NK-92 treated with Interleukin-12 subunit alpha and Interleukin-12 subunit beta, amount 100 ng/mL, for 24 hours (cell line): Measurements from ENCODE around the gene SNX30.
"Not testable (repeated sequence)": the region's sequence is repeated elsewhere in the genome, so short reads cannot be mapped to it uniquely, and the experiment has no call there.

Experiments used
- DNase-seq: peaks from one replicate; lab custom pipeline; 2025; lab: John Stamatoyannopoulos, UW

The SNX30 gene, protein sequence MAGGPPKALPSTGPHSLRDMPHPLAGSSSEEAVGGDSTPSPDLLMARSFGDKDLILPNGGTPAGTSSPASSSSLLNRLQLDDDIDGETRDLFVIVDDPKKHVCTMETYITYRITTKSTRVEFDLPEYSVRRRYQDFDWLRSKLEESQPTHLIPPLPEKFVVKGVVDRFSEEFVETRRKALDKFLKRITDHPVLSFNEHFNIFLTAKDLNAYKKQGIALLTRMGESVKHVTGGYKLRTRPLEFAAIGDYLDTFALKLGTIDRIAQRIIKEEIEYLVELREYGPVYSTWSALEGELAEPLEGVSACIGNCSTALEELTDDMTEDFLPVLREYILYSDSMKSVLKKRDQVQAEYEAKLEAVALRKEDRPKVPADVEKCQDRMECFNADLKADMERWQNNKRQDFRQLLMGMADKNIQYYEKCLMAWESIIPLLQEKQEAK

GRCh38 chr9:112750016-112750763, at the start of gene SNX30:
TSS of gene SNX30 (plus strand) at chr9:112750760. CDS start at chr9:112751002, 242 bp downstream.
- DNase-seq = peak; percentile 69

DNA sequence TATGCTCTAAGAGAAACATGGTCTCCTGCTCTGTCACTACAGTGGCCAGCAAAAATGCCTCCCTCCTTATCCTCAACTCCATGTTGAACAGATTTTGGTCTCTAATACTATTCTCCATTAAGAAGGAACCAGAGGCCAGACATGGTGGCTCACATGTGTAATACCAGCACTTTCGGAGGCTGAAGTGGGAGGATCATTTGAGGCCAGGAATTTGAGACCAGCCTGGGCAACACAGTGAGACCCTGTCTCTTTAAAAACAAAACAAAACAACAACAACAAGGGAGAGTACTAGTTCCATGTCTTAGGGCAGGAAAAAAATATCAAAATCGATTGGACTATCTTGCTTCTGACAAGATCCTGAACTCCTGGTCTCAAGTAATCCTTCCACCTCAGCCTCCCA, 47.3 kb upstream of the SNX30 start:
- DNase-seq = no peak

GRCh38 chr9:112705768-112706427, 44.7 kb upstream of the SNX30 start:
- DNase-seq = no peak

DNA sequence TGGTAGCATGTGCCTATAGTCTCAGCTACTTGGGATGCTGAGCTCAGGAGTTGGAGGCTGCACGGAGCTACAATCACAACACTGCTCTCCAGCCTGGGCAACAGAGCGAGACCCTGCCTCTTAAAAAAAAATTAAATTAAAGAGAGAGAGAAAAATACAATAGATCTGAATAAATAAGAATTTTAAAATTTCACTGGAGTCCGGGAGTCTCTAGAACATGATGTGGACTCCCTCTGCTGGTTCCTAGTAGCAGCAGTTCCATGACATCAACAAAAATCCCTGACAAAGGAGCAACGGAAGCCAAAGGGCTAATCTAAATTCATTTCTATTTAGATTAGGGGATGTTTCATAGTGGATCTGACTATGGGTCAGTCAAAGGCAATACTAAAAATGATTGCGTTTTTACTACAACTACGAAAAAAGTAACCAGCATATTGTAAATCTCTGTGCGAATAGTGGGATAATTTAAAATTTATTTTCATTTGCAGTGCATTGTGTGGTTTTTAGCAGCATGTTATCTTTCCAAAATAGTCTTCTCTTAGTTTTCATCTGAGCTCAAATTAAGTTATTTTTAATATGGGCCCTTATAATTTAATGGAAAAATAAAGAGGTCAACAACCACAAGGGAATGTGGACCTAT, 39.4 kb upstream of the SNX30 start:
- no peak for DNase-seq

DNA sequence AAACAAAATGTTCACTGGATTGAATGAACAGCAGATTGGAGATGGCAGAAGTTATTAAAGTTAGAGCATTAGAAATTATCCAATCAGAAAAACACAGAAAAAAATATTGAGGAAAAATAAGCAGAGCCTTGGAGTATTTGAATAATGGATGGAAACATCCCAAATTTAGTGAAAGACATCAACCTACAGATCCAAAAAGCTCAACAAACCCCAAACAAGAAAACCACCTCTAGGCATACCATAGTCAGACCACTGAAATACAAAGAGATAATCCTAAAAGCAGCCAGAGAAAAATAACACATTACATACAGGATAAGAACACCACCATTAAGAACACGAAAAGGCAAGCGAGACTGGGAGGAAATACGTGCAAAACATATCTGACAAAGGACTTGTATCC, 37.9 kb upstream of the SNX30 start:
- no peak for DNase-seq

GRCh38 chr9:112717661-112718331, 32.8 kb upstream of the SNX30 start, which contains the start of gene INIP:
TSS of gene INIP (minus strand) at chr9:112718117. CDS start at chr9:112716485, 1,632 bp downstream.
- peak; percentile 93 for DNase-seq

- no peak for DNase-seq
Measured at GRCh38 chr9:112719241-112719691, 31.3 kb upstream of the SNX30 start.

- DNase-seq = no peak
Measured at GRCh38 chr9:112719696-112720095, 30.9 kb upstream of the SNX30 start.

- no peak for DNase-seq
Measured at GRCh38 chr9:112720113-112720780, 30.3 kb upstream of the SNX30 start.

DNA sequence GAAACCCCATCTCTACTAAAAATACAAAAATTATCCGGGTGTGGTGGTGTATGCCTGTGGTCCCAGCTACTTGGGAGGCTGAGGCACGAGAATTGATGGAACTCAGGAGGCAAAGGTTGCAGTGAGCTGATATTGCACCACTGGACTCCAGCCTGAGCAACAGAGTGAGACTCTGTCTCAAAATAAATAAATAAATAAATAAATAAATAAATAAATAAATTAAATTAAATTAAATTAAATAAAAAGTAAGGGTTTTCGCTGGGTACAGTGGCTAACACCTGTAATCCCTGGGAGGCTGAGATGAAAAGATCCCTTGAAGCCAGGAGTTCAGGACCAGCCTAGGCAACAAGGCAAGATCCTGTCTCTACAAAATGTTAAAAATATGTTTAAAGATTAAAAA, 27.8 kb upstream of the SNX30 start:
- DNase-seq = not testable (repeated sequence)

DNA sequence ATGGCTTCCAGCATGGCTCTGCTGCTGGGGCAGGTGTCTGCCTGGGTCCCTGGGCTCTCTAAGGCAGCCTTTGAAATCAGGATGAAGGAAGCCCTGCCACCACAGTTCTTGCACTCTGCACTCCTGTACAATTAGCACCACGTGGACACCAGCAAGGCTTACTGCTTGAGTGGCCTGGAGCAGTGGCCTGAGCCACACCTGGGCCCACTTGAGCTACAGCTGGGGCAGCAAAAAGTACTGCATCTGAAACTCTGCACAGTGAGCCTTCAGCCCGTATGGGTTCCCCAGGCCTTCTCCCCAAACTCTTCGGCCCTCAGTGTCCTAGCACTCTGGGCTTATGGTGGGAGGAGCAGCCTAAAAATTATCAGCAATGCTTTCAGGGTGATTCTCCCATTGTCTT, 24.6 kb upstream of the SNX30 start:
- DNase-seq = no peak

DNA sequence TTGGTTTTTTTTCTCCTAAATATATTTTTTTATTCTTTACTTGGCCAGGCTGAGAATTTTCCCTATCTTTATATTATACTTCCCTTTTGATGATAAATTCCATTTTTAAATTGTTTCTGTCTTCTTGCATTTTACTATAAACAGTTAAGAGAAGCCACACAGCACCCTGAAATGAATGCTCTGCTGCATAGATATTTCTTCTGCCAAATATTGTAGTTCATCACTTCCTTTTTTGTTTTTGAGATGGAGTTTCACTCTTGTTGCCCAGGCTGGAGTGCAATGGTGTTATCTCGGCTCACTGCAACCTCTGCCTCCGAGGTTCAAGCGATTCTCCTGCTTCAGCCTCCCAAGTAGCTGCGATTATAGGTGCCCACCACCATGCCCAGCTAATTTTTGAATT, 24.1 kb upstream of the SNX30 start:
- DNase-seq = no peak

GRCh38 chr9:112728401-112728800, 22.2 kb upstream of the SNX30 start:
- no peak for DNase-seq

DNA sequence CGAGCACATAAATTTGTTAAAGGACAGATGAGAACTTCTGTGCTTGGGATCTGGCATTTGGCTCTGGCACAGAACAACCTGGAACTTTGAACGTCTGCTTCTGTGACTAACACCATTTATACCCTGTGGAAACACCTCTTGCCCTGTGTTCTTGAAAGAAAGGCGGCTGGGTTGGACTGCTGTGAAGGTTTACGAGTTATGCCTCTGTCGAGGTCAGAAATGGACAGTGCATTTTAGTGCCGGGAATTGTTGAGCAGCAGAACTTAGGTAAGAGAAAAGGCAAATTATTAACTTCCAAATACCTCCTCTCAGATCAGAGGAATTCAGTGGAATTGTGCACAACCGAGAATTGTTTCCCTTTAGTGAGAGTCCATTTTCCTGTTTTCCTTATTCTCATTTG, 18.6 kb upstream of the SNX30 start:
- no peak for DNase-seq

DNA sequence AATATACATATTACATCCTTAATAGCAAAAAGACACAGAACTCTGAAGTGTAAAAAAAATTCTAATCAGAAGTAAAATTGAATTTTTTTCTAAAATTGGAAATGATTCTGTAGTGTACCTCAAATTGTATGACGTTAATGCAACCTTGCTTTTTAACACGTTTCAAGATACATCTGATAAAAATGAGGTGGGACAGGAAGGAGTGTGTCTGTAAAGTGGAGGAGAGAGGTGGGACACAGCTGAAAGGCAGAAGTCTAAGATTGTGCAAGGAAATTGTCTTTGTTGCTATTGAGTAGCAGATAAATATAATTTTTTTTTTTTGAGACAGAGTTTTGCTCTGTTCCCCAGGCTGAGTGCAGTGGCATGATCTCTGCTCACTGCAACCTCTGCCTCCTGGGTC, 15.7 kb upstream of the SNX30 start:
- DNase-seq = no peak

GRCh38 chr9:112743216-112743836, 7.2 kb upstream of the SNX30 start:
- DNase-seq = no peak

GRCh38 chr9:112744177-112744576, 6.4 kb upstream of the SNX30 start:
- no peak for DNase-seq

GRCh38 chr9:112747094-112747493, 3.5 kb upstream of the SNX30 start:
- no peak for DNase-seq

GRCh38 chr9:112750764-112751055, 150 bp downstream of the SNX30 start:
- no peak for DNase-seq

GRCh38 chr9:112751056-112751795, 666 bp downstream of the SNX30 start:
- peak; percentile 65 for DNase-seq
